CD4-positive, CD25-positive, alpha-beta regulatory T cell (primary cell): ENCODE measurements around the gene PADI3. TPM values are rescaled to one million over a fixed set of nuclear protein-coding genes. Genes with fewer than 3 reads are reported as not detected.

Source experiments
- ATAC-seq, 2 donors: fragments of 150-1000 bp; cut with Tn5 transposase; one replicate each; pipeline ENCODE4 v1.10.0; 2021; ENCODE audit warnings: low read depth in 2 of 2, moderate number of reproducible peaks in 2 of 2, moderate library complexity in 1 of 2
- DNase-seq, 3 donors: peaks; one replicate each; pipeline versions ENCODE4 v3.0.0 to v3.0.0-alpha.2; 2012 to 2022; ENCODE audit warnings: mixed read lengths in 1 of 3
- H3K27ac ChIP-seq: one replicate; pipeline ENCODE4 v1.7.0; 2013; ENCODE audit warnings: mild to moderate bottlenecking, low read length; ENCODE audit not compliant: insufficient read depth, poor library complexity, severe bottlenecking
- H3K27me3 ChIP-seq: one replicate; pipeline ENCODE4 v1.7.0; 2013; ENCODE audit warnings: low read length; ENCODE audit not compliant: control insufficient read depth, insufficient read depth
- H3K36me3 ChIP-seq: one replicate; pipeline ENCODE4 v1.7.0; 2013; ENCODE audit warnings: mild to moderate bottlenecking, low read length, moderate library complexity; ENCODE audit not compliant: control insufficient read depth, insufficient read depth
- H3K4me1 ChIP-seq: 2 replicates; pipeline ENCODE4 v1.7.0; 2013; ENCODE audit warnings: mild to moderate bottlenecking, low read length; ENCODE audit not compliant: insufficient read depth, control insufficient read depth, poor library complexity, severe bottlenecking
- H3K4me3 ChIP-seq: one replicate; pipeline ENCODE4 v1.7.0; 2013; ENCODE audit warnings: low read depth, mild to moderate bottlenecking, low read length, moderate library complexity
- H3K9me3 ChIP-seq, 2 experiments: 1 replicate in 1 of 2; 2 replicates in 1 of 2; pipeline ENCODE4 v1.7.0; 2013; ENCODE audit warnings: low read length in 2 of 2, mild to moderate bottlenecking in 1 of 2, moderate library complexity in 1 of 2; ENCODE audit not compliant: control insufficient read depth in 2 of 2
- H3K27ac Mint-ChIP-seq, 3 donors: one replicate each; pipeline ENCODE4 v1.8.0; 2020 to 2022; ENCODE audit warnings: mild to moderate bottlenecking in 3 of 3, mixed read lengths in 3 of 3, moderate library complexity in 2 of 3
- H3K27me3 Mint-ChIP-seq: one replicate; pipeline ENCODE4 v1.8.0; 2022; ENCODE audit warnings: mild to moderate bottlenecking, mixed read lengths
- H3K36me3 Mint-ChIP-seq: one replicate; pipeline ENCODE4 v1.8.0; 2020; ENCODE audit warnings: mixed read lengths
- H3K4me1 Mint-ChIP-seq, 4 donors: one replicate each; pipeline ENCODE4 v1.8.0; 2020 to 2022; ENCODE audit warnings: mixed read lengths in 4 of 4, mild to moderate bottlenecking in 1 of 4
- H3K4me3 Mint-ChIP-seq, 4 donors: one replicate each; pipeline ENCODE4 v1.8.0; 2020 to 2022; ENCODE audit warnings: mild to moderate bottlenecking in 4 of 4, mixed read lengths in 4 of 4, moderate library complexity in 3 of 4
- H3K9me3 Mint-ChIP-seq, 7 donors: one replicate each; pipeline ENCODE4 v1.8.0; 2020 to 2022; ENCODE audit warnings: mixed read lengths in 7 of 7, mild to moderate bottlenecking in 3 of 7, moderate library complexity in 2 of 7
- polyA plus RNA-seq, 4 donors: library from polyadenylated mRNA; unstranded; fragments of 300-500 nt; fragmentation: Illumina TruSeq; gene quantifications; one replicate each; pipeline ENCODE4 v1.2.3, GENCODE V29; 2021
- total RNA-seq: library from RNA; stranded (reverse); gene quantifications from one replicate; pipeline ENCODE4 v1.2.3, GENCODE V29; 2022

Gene PADI3
- total and polyA plus RNA-seq, 5 donors from 2014 or later, result not detected

GRCh38 chr1:17217607-17218006 lies 31.3 kb upstream of the PADI3 start:
- Histone ChIP-seq H3K27ac (no peak overlapping the region), H3K36me3 (no peaks in the 10 kb centered on the region), H3K27me3 (no peaks in the 10 kb centered on the region), H3K4me3 (no peak overlapping the region), H3K4me1 (peaks cover 5% of the 10 kb centered on the region), H3K9me3 (no peaks in the 10 kb centered on the region)
- no peaks in the 10 kb centered on the region for H3K36me3 Mint-ChIP-seq
- no peak overlapping the region for H3K4me3 Mint-ChIP-seq
- ATAC-seq, result no peak
- DNase-seq, result no peak
- H3K9me3 Mint-ChIP-seq, result no peaks in the 10 kb centered on the region
- H3K27ac Mint-ChIP-seq, result no peak overlapping the region
- H3K27me3 Mint-ChIP-seq, result peaks cover 17% of the 10 kb centered on the region
- H3K4me1 Mint-ChIP-seq, result peaks cover 0 to 11% (median 7%) of the 10 kb centered on the region in 4 donors

- H3K27me3 ChIP-seq, result no peaks in the 10 kb centered on the region
- DNase-seq, result no peak
- no peaks in the 10 kb centered on the region for H3K36me3 ChIP-seq
- H3K27ac ChIP-seq, result no peak overlapping the region
- H3K27me3 Mint-ChIP-seq, result peaks cover 6% of the 10 kb centered on the region
- no peak overlapping the region for H3K4me3 Mint-ChIP-seq
- H3K27ac Mint-ChIP-seq, result no peak overlapping the region
- no peaks in the 10 kb centered on the region for H3K36me3 Mint-ChIP-seq
- no peaks in the 10 kb centered on the region for H3K9me3 ChIP-seq
- no peak for ATAC-seq
- H3K9me3 Mint-ChIP-seq, result no peaks in the 10 kb centered on the region
- no peaks in the 10 kb centered on the region for H3K4me1 ChIP-seq
- H3K4me3 ChIP-seq, result no peak overlapping the region
- no peaks in the 10 kb centered on the region for H3K4me1 Mint-ChIP-seq
Observed at GRCh38 chr1:17218939-17219338, 30.0 kb upstream of the PADI3 start.

- Mint-ChIP-seq H3K4me1 (no peaks in the 10 kb centered on the region), H3K4me3 (no peak overlapping the region), H3K36me3 (no peaks in the 10 kb centered on the region), H3K27me3 (peaks cover 6% of the 10 kb centered on the region), H3K9me3 (no peaks in the 10 kb centered on the region), H3K27ac (no peak overlapping the region)
- H3K36me3 ChIP-seq, result no peaks in the 10 kb centered on the region
- no peak overlapping the region for H3K27ac ChIP-seq
- H3K4me1 ChIP-seq, result no peaks in the 10 kb centered on the region
- no peaks in the 10 kb centered on the region for H3K27me3 ChIP-seq
- no peaks in the 10 kb centered on the region for H3K9me3 ChIP-seq
- no peak for DNase-seq
- no peak overlapping the region for H3K4me3 ChIP-seq
- no peak for ATAC-seq
Observed at GRCh38 chr1:17220287-17220686, 28.6 kb upstream of the PADI3 start.

- Mint-ChIP-seq H3K36me3 (no peaks in the 10 kb centered on the region), H3K9me3 (no peaks in the 10 kb centered on the region), H3K27me3 (no peaks in the 10 kb centered on the region), H3K4me1 (no peaks in the 10 kb centered on the region), H3K4me3 (no peak overlapping the region), H3K27ac (no peak overlapping the region)
- Histone ChIP-seq H3K36me3 (no peaks in the 10 kb centered on the region), H3K9me3 (no peaks in the 10 kb centered on the region), H3K4me1 (no peaks in the 10 kb centered on the region), H3K27me3 (no peaks in the 10 kb centered on the region), H3K4me3 (no peak overlapping the region), H3K27ac (no peak overlapping the region)
- ATAC-seq (no peak), DNase-seq (no peak)
Observed at GRCh38 chr1:17222557-17222956, 26.3 kb upstream of the PADI3 start.

- H3K36me3 Mint-ChIP-seq, result no peaks in the 10 kb centered on the region
- no peaks in the 10 kb centered on the region for H3K9me3 ChIP-seq
- H3K4me1 ChIP-seq, result no peaks in the 10 kb centered on the region
- no peak overlapping the region for H3K4me3 ChIP-seq
- ATAC-seq (no peak), DNase-seq (no peak)
- no peaks in the 10 kb centered on the region for H3K27me3 Mint-ChIP-seq
- no peaks in the 10 kb centered on the region for H3K36me3 ChIP-seq
- no peaks in the 10 kb centered on the region for H3K9me3 Mint-ChIP-seq
- no peaks in the 10 kb centered on the region for H3K4me1 Mint-ChIP-seq
- no peak overlapping the region for H3K4me3 Mint-ChIP-seq
- H3K27me3 ChIP-seq, result no peaks in the 10 kb centered on the region
- H3K27ac Mint-ChIP-seq, result no peak overlapping the region
- no peak overlapping the region for H3K27ac ChIP-seq
Observed at GRCh38 chr1:17224434-17224833, 24.5 kb upstream of the PADI3 start.

- H3K27me3 ChIP-seq, result no peaks in the 10 kb centered on the region
- Mint-ChIP-seq H3K4me1 (no peaks in the 10 kb centered on the region), H3K27me3 (no peaks in the 10 kb centered on the region), H3K9me3 (no peaks in the 10 kb centered on the region), H3K36me3 (no peaks in the 10 kb centered on the region), H3K27ac (no peak overlapping the region), H3K4me3 (no peak overlapping the region)
- no peaks in the 10 kb centered on the region for H3K4me1 ChIP-seq
- H3K9me3 ChIP-seq, result no peaks in the 10 kb centered on the region
- H3K27ac ChIP-seq, result no peak overlapping the region
- no peak overlapping the region for H3K4me3 ChIP-seq
- H3K36me3 ChIP-seq, result no peaks in the 10 kb centered on the region
- DNase-seq (no peak), ATAC-seq (no peak)
Observed at GRCh38 chr1:17225140-17225539, 23.8 kb upstream of the PADI3 start.

GRCh38 chr1:17227358-17227915 lies 21.5 kb upstream of the PADI3 start:
- Mint-ChIP-seq H3K9me3 (no peaks in the 10 kb centered on the region), H3K27ac (peak overlapping the region in 1 of 3 donors; percentile 18), H3K27me3 (no peaks in the 10 kb centered on the region), H3K4me1 (no peaks in the 10 kb centered on the region), H3K36me3 (no peaks in the 10 kb centered on the region), H3K4me3 (no peak overlapping the region)
- no peak for ATAC-seq
- no peak for DNase-seq
- no peaks in the 10 kb centered on the region for H3K4me1 ChIP-seq
- no peaks in the 10 kb centered on the region for H3K27me3 ChIP-seq
- H3K9me3 ChIP-seq, result no peaks in the 10 kb centered on the region
- no peak overlapping the region for H3K27ac ChIP-seq
- no peaks in the 10 kb centered on the region for H3K36me3 ChIP-seq
- no peak overlapping the region for H3K4me3 ChIP-seq

GRCh38 chr1:17228619-17229018 lies 20.3 kb upstream of the PADI3 start:
- no peak overlapping the region for H3K4me3 Mint-ChIP-seq
- Histone ChIP-seq H3K27me3 (no peaks in the 10 kb centered on the region), H3K36me3 (no peaks in the 10 kb centered on the region), H3K4me3 (no peak overlapping the region), H3K27ac (no peak overlapping the region), H3K9me3 (no peaks in the 10 kb centered on the region), H3K4me1 (no peaks in the 10 kb centered on the region)
- H3K9me3 Mint-ChIP-seq, result no peaks in the 10 kb centered on the region
- DNase-seq (no peak), ATAC-seq (no peak)
- no peak overlapping the region for H3K27ac Mint-ChIP-seq
- H3K4me1 Mint-ChIP-seq, result no peaks in the 10 kb centered on the region
- no peaks in the 10 kb centered on the region for H3K36me3 Mint-ChIP-seq
- H3K27me3 Mint-ChIP-seq, result no peaks in the 10 kb centered on the region
